DOHH2 (cell line): ENCODE results near the gene CDK16.

Source experiments
- H3F3A ChIP-seq: fragments of 200-600 bp; sonication (generic), shearing (Covaris generic); 2 replicates; pipeline ENCODE4 v1.6.0; 2016; ENCODE audit warnings: antibody characterized with exemption, mild to moderate bottlenecking; ENCODE audit not compliant: control insufficient read depth, insufficient read depth
- H3K27ac ChIP-seq: fragments of 200-600 bp; sonication (generic); 2 replicates; pipeline ENCODE4 v1.5.1; 2014; ENCODE audit warnings: low read depth, mild to moderate bottlenecking, low read length, moderate library complexity
- H3K27me3 ChIP-seq: fragments of 200-600 bp; sonication (generic); 2 replicates; pipeline ENCODE4 v1.6.1; 2014; ENCODE audit warnings: mild to moderate bottlenecking, low read length, mixed read lengths; ENCODE audit not compliant: control insufficient read depth
- H3K36me3 ChIP-seq: fragments of 200-600 bp; sonication (generic); 2 replicates; pipeline ENCODE4 v1.6.1; 2014; ENCODE audit warnings: mild to moderate bottlenecking, low read length, moderate library complexity, mixed read lengths; ENCODE audit not compliant: control insufficient read depth
- H3K4me1 ChIP-seq: fragments of 200-600 bp; sonication (generic); 2 replicates; pipeline ENCODE4 v1.6.1; 2014; ENCODE audit warnings: mild to moderate bottlenecking, low read length, mixed read lengths; ENCODE audit not compliant: control insufficient read depth
- H3K4me2 ChIP-seq: fragments of 200-600 bp; sonication (generic); 2 replicates; pipeline ENCODE4 v1.6.0; 2014; ENCODE audit warnings: mild to moderate bottlenecking, low read length, moderate library complexity
- H3K4me3 ChIP-seq: fragments of 200-600 bp; sonication (generic); 2 replicates; pipeline ENCODE4 v1.5.1; 2014; ENCODE audit warnings: mild to moderate bottlenecking, low read length, mixed read lengths
- H3K79me2 ChIP-seq: fragments of 200-600 bp; sonication (generic); 2 replicates; pipeline ENCODE4 v1.6.1; 2014; ENCODE audit warnings: mild to moderate bottlenecking, low read length, mixed read lengths; ENCODE audit not compliant: control insufficient read depth
- H3K9me2 ChIP-seq: fragments of 200-600 bp; sonication (generic); replicated peaks from 2 replicates; pipeline ENCODE4 v1.6.1; 2014; ENCODE audit warnings: mild to moderate bottlenecking, low read length, mixed read lengths; ENCODE audit not compliant: control insufficient read depth
- H3K9me3 ChIP-seq: fragments of 200-600 bp; sonication (generic); 2 replicates; pipeline ENCODE4 v1.6.1; 2014; ENCODE audit warnings: antibody characterized with exemption, low read length, mixed read lengths; ENCODE audit not compliant: control insufficient read depth, insufficient read depth
- H4K20me1 ChIP-seq: fragments of 200-600 bp; sonication (generic); 2 replicates; pipeline ENCODE4 v1.6.0; 2014; ENCODE audit warnings: low read depth, mild to moderate bottlenecking, antibody characterized with exemption, low read length, moderate library complexity; ENCODE audit not compliant: control insufficient read depth, insufficient read depth
- CTCF ChIP-seq: fragments of 200-600 bp; sonication (generic); IDR thresholded peaks from one replicate; pipeline ENCODE4 v1.5.1; 2014; ENCODE audit warnings: antibody characterized with exemption, mild to moderate bottlenecking, low read depth, low read length; ENCODE audit not compliant: poor library complexity, severe bottlenecking
- EZH2phosphoT487 ChIP-seq: fragments of 200-600 bp; sonication (generic); IDR thresholded peaks from 2 replicates; pipeline ENCODE4 v1.6.1; 2017; ENCODE audit warnings: borderline replicate concordance, mild to moderate bottlenecking, antibody characterized with exemption, low read length, moderate library complexity, mixed read lengths

Gene CDK16

GRCh38 chrX:47202316-47202715 lies 16.2 kb upstream of the CDK16 start:
- Histone ChIP-seq H3K9me2 (no peaks in the 10 kb centered on the region), H3F3A (no peaks in the 10 kb centered on the region), H3K4me2 (no peak overlapping the region), H3K36me3 (peaks cover 89% of the 10 kb centered on the region), H3K79me2 (peaks cover 15% of the 10 kb centered on the region), H4K20me1 (no peaks in the 10 kb centered on the region), H3K4me3 (no peak overlapping the region), H3K4me1 (no peaks in the 10 kb centered on the region), H3K9me3 (no peaks in the 10 kb centered on the region), H3K27ac (no peak overlapping the region), H3K27me3 (no peaks in the 10 kb centered on the region)
- TF ChIP-seq CTCF: no peak
- TF ChIP-seq EZH2phosphoT487: no peak

- Histone ChIP-seq H3K27ac (no peak overlapping the region), H3K9me2 (no peaks in the 10 kb centered on the region), H3K27me3 (no peaks in the 10 kb centered on the region), H3K79me2 (peaks cover 9% of the 10 kb centered on the region), H4K20me1 (no peaks in the 10 kb centered on the region), H3K4me3 (no peak overlapping the region), H3K4me2 (no peak overlapping the region), H3K4me1 (no peaks in the 10 kb centered on the region), H3F3A (no peaks in the 10 kb centered on the region), H3K36me3 (peaks cover 89% of the 10 kb centered on the region), H3K9me3 (no peaks in the 10 kb centered on the region)
- TF ChIP-seq EZH2phosphoT487 (no peak), CTCF (no peak)
These were observed 15.6 kb upstream of the CDK16 start for GRCh38 chrX:47202877-47203276.

- H3K9me2 ChIP-seq: no peaks in the 10 kb centered on the region
- H3K4me2 ChIP-seq: no peak overlapping the region
- H3F3A ChIP-seq: no peaks in the 10 kb centered on the region
- TF ChIP-seq EZH2phosphoT487 (no peak), CTCF (no peak)
- no peaks in the 10 kb centered on the region for H4K20me1 ChIP-seq
- H3K27ac ChIP-seq: no peak overlapping the region
- no peaks in the 10 kb centered on the region for H3K9me3 ChIP-seq
- no peaks in the 10 kb centered on the region for H3K79me2 ChIP-seq
- peaks cover 84% of the 10 kb centered on the region for H3K36me3 ChIP-seq
- no peaks in the 10 kb centered on the region for H3K27me3 ChIP-seq
- no peaks in the 10 kb centered on the region for H3K4me1 ChIP-seq
- H3K4me3 ChIP-seq: no peak overlapping the region
These were observed 13.5 kb upstream of the CDK16 start for GRCh38 chrX:47204970-47205369.

GRCh38 chrX:47206316-47206715 lies 12.2 kb upstream of the CDK16 start:
- H3K4me3 ChIP-seq: no peak overlapping the region
- no peaks in the 10 kb centered on the region for H3K9me3 ChIP-seq
- H3K79me2 ChIP-seq: no peaks in the 10 kb centered on the region
- peaks cover 84% of the 10 kb centered on the region for H3K36me3 ChIP-seq
- H3K4me1 ChIP-seq: no peaks in the 10 kb centered on the region
- H4K20me1 ChIP-seq: no peaks in the 10 kb centered on the region
- H3K27me3 ChIP-seq: no peaks in the 10 kb centered on the region
- H3K27ac ChIP-seq: no peak overlapping the region
- H3K9me2 ChIP-seq: no peaks in the 10 kb centered on the region
- no peak overlapping the region for H3K4me2 ChIP-seq
- no peaks in the 10 kb centered on the region for H3F3A ChIP-seq
- no peak for TF ChIP-seq CTCF
- TF ChIP-seq EZH2phosphoT487: no peak
